HG03439 (cell line): ENCODE measurements around the gene DYNC1LI1.
A peak's percentile ranks its signal among the peaks of the same experiment; 100 is the strongest.

Experiments used
- ATAC-seq: cut with Tn5 transposase; IDR thresholded peaks from one replicate; pipeline ENCODE4 v1.9.1; 2021; ENCODE audit warnings: mild to moderate bottlenecking, moderate library complexity; ENCODE audit not compliant: unreplicated experiment

DYNC1LI1 gene

GRCh38 chr3:32493437-32494414 lies 76.9 kb downstream of the DYNC1LI1 start:
- peak; percentile 72 for ATAC-seq

GRCh38 chr3:32492684-32493436 lies 77.8 kb downstream of the DYNC1LI1 start:
- no peak for ATAC-seq

- no peak for ATAC-seq
Observed at GRCh38 chr3:32488474-32489008, 82.1 kb downstream of the DYNC1LI1 start.

- no peak for ATAC-seq
Observed at GRCh38 chr3:32487781-32488473, 82.7 kb downstream of the DYNC1LI1 start.

- no peak for ATAC-seq
Observed at GRCh38 chr3:32484436-32484835, 86.2 kb downstream of the DYNC1LI1 start.

GRCh38 chr3:32483772-32484171 lies 86.9 kb downstream of the DYNC1LI1 start:
- no peak for ATAC-seq

GRCh38 chr3:32482693-32483092 lies 88.0 kb downstream of the DYNC1LI1 start:
- no peak for ATAC-seq

- no peak for ATAC-seq
Observed at GRCh38 chr3:32481791-32482631, 88.6 kb downstream of the DYNC1LI1 start.

- ATAC-seq, result no peak
Observed at GRCh38 chr3:32480604-32481003, 90.1 kb downstream of the DYNC1LI1 start.
